ENCODE measurements around the gene BST2. TPM values are rescaled to one million over a fixed set of nuclear protein-coding genes. Genes with fewer than 3 reads are reported as not detected.

Gene BST2
- total RNA-seq, 2 donors from 2014 or later = 34.3 to 43.6 TPM

- TF ChIP-seq, protein P1, sequence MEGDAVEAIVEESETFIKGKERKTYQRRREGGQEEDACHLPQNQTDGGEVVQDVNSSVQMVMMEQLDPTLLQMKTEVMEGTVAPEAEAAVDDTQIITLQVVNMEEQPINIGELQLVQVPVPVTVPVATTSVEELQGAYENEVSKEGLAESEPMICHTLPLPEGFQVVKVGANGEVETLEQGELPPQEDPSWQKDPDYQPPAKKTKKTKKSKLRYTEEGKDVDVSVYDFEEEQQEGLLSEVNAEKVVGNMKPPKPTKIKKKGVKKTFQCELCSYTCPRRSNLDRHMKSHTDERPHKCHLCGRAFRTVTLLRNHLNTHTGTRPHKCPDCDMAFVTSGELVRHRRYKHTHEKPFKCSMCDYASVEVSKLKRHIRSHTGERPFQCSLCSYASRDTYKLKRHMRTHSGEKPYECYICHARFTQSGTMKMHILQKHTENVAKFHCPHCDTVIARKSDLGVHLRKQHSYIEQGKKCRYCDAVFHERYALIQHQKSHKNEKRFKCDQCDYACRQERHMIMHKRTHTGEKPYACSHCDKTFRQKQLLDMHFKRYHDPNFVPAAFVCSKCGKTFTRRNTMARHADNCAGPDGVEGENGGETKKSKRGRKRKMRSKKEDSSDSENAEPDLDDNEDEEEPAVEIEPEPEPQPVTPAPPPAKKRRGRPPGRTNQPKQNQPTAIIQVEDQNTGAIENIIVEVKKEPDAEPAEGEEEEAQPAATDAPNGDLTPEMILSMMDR (IDR thresholded peaks at IDR 0.05) = no peak
- TF ChIP-seq POLR2A (IDR thresholded peaks at IDR 0.05) = peak in 2 of 3 donors; percentile 39 to 40
- 1 to 4% methylated on average over 20 to 69 of the region's 85 CpGs for WGBS, 2 donors
- peaks cover 14% of the 10 kb centered on the region for H3K4me1 ChIP-seq
- H3K9me3 ChIP-seq = no peaks in the 10 kb centered on the region
- intact Hi-C loops (cut with DNase I) = no loop called here
- peak; percentile 97 to 98 (median 98) for DNase-seq
- H3K36me3 ChIP-seq (replicated peaks in 1 of 2; ENCODE audit: insufficient read depth in 1 of 2, low read depth in 2 of 2) = no peaks in the 10 kb centered on the region
- H3K4me3 ChIP-seq = peak within 1 kb of the TSS; percentile 64 to 96
- peak within 1 kb of the TSS; percentile 50 to 79 (median 65) for H3K27ac ChIP-seq
- H3K27me3 ChIP-seq = no peaks in the 10 kb centered on the region
- ATAC-seq = peak; percentile 99
Observed at GRCh38 chr19:17419621-17420474, 14.4 kb upstream of the BST2 start, which contains the start of gene MVB12A. MVB12A (plus strand) TSS chr19:17420047; CDS start chr19:17420136, 89 bp downstream.

DNA sequence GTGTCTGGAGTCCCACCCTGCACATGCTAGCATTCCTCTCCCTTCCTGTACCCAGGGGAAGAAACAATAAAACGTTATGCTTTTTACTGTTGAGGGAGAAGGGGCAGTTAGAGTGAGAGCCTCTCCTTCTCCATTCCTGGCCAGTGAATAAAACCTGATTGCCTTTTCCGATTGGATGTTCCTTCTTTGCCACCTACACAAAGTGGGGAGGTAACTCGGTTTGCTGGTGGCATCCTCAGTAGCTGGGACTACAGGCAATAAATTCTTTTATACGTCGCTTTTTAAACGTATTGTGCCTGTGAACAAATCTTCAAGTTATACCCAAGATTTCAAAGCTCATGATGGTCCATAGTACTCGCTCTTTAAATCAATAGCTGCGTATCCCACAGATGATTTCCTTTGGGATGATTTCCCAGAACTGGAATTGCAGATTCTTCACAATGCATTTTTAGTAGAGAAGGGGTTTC is 13.8 kb upstream of the BST2 start:
- no peak for DNase-seq
- intact Hi-C loops (cut with DNase I) = no loop called here
- no peak for ATAC-seq
- TF ChIP-seq, protein P1 (IDR thresholded peaks at IDR 0.05) = no peak
- no peak for TF ChIP-seq POLR2A (IDR thresholded peaks at IDR 0.05)
- no peaks in the 10 kb centered on the region for H3K9me3 ChIP-seq
- H3K4me1 ChIP-seq = peaks cover 14% of the 10 kb centered on the region
- H3K27me3 ChIP-seq = no peaks in the 10 kb centered on the region
- no peaks in the 10 kb centered on the region for H3K36me3 ChIP-seq (replicated peaks in 1 of 2; ENCODE audit: insufficient read depth in 1 of 2, low read depth in 2 of 2)
- peak overlapping the region; percentile 45 to 79 (median 64) for H3K27ac ChIP-seq
- peak overlapping the region; percentile 4 to 24 for H3K4me3 ChIP-seq
- WGBS, 2 donors = 23 to 26% methylated on average over 8 of the region's 8 CpGs

- DNase-seq (no peak), ATAC-seq (no peak)
- intact Hi-C loops (cut with DNase I) = no loop called here
- no peaks in the 10 kb centered on the region for H3K9me3 ChIP-seq
- no peaks in the 10 kb centered on the region for H3K27me3 ChIP-seq
- H3K4me1 ChIP-seq = peaks cover 14% of the 10 kb centered on the region
- peak overlapping the region in 1 of 4 donors; percentile 78 for H3K27ac ChIP-seq
- H3K4me3 ChIP-seq = no peak overlapping the region
- WGBS, 2 donors = 59 to 60% methylated on average over 3 of the region's 3 CpGs
- H3K36me3 ChIP-seq (replicated peaks in 1 of 2; ENCODE audit: insufficient read depth in 1 of 2, low read depth in 2 of 2) = no peaks in the 10 kb centered on the region
- TF ChIP-seq, protein P1 (IDR thresholded peaks at IDR 0.05) = no peak
- no peak for TF ChIP-seq POLR2A (IDR thresholded peaks at IDR 0.05)
Observed at GRCh38 chr19:17418710-17419109, 13.3 kb upstream of the BST2 start.

GRCh38 chr19:17415121-17415520 is 9.7 kb upstream of the BST2 start:
- TF ChIP-seq, protein P1 (IDR thresholded peaks at IDR 0.05) = no peak
- TF ChIP-seq POLR2A (IDR thresholded peaks at IDR 0.05) = no peak
- ATAC-seq (no peak), DNase-seq (no peak)
- Histone ChIP-seq H3K4me3 (no peak overlapping the region), H3K27me3 (no peaks in the 10 kb centered on the region), H3K27ac (no peak overlapping the region), H3K36me3 (replicated peaks in 1 of 2; ENCODE audit: insufficient read depth in 1 of 2, low read depth in 2 of 2) (no peaks in the 10 kb centered on the region), H3K4me1 (peaks cover 6% of the 10 kb centered on the region), H3K9me3 (no peaks in the 10 kb centered on the region)
- 33 to 45% methylated on average over 6 of the region's 6 CpGs for WGBS, 2 donors
- intact Hi-C loops (cut with DNase I) = no loop called here

Data from body of pancreas (tissue), 4 donors.